GM21367 (cell line): ENCODE results near the gene MRPS34.

Experiments
- ATAC-seq: cut with Tn5 transposase; IDR thresholded peaks from one replicate; pipeline ENCODE4 v1.9.1; 2021; ENCODE audit not compliant: unreplicated experiment

Gene MRPS34

GRCh38 chr16:1771188-1771863, 1.6 kb downstream of the MRPS34 start, which contains the start of gene NME3:
NME3 (minus strand) TSS chr16:1771543; CDS start chr16:1771534, 9 bp downstream.
- no peak for ATAC-seq

DNA sequence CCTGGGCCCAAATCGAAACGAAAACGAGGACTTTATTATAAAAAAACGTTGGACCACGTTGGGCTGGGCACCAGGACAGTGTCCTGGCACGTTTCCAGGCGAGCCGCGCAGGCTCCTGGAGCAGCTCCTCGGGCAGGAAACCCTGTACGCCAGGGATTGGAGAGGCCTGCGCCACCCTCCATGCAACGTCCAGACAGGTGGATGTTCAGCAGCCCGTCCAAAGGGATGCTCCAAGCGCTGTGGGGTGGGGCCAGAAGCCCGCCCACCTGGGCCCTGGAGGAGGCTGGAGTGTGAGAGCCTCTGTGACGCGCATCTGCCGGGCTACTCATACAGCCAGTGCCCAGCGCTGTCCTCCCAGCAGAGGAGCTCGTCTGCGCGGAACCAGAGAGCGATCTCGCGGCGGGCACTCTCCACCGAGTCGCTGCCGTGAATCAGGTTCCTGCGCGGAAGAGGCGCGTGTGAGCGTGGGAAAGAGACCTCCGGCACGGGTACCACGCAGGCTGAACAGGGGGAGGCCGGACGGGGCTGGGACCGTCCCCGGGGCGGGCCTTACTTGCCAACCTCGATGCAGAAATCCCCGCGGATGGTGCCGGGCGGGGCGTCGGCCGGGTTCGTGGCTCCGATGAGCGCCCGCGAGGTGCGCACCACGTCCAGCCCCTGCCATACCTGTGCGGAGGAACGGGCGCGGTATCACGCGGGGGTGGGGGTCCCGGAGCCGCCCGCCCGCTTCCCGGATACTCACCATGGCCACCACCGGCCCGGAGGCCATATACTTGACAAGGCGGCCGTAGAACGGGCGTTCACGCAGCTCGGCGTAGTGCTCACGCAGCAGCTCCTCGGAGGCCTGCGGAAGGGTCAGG, 2.4 kb downstream of the MRPS34 start:
- no peak for ATAC-seq

DNA sequence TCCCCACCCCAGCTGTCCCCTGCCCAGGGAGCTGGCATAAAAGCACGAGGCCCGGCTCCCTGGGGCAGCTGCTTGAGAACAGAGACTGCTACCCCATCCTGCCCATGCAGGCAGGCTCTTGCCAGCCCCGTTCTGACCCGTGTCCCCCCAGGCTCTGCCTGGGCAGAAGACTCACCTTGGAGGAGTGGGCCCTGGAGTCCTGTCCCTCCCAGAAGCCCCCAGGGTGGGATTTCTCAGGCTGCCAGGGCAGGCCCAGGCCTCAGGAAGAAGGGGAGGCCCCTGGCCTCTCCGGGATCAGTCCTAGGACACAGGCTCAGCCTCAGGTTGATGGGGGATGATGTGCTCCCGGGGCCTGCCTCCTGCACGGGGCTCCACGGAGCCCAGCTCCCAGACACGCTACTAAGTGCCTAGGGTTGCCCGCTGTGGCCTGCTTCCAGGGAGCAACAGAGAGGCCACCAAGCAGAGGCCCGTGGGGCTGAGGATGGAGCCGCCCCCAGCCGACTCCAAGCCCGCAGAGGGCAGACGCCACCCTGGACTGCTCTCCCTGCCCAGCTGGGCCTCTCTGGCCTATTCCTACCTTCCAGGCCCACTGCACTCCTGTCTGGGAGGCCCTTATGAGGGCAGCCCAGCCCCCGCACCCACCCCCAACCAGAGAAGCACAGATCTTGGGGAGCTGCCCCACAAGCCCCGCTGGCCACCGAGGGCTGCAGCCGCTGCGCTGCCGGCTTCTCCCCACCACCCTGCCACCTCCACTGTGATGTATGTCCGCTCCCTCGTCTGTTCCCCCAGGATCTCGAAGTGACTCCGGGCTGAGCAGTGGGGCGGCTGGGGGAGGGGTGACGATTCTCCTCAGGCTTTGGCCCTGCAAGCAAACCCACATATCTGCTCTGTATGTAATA, 3.3 kb downstream of the MRPS34 start:
- no peak for ATAC-seq

GRCh38 chr16:1768767-1769401, 4.0 kb downstream of the MRPS34 start:
- no peak for ATAC-seq

DNA sequence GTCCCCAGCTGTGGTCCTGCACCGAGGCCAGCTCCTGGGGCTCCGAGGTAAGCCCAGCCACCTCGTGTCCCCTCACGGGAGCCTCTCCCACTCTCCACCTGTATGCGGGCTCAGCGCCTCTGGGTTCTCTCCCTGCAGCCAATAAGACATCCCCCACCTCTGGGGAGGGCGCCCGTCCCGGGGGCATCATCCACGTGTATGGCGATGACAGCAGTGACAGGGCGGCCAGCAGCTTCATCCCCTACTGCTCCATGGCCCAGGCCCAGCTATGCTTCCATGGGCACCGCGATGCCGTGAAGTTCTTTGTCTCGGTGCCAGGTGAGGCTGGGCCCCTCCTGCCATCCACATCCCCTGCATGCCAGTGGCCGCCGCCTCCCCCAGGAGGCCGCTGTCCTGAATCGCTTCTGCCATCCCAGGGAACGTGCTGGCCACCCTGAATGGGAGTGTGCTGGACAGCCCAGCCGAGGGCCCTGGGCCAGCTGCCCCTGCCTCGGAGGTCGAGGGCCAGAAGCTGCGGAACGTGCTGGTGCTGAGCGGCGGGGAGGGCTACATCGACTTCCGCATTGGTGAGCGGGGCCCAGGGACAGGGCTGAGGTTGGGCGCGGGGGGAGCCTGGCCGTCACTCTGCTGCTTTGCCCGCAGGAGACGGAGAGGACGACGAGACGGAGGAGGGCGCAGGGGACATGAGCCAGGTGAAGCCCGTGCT, 4.7 kb downstream of the MRPS34 start:
- no peak for ATAC-seq

DNA sequence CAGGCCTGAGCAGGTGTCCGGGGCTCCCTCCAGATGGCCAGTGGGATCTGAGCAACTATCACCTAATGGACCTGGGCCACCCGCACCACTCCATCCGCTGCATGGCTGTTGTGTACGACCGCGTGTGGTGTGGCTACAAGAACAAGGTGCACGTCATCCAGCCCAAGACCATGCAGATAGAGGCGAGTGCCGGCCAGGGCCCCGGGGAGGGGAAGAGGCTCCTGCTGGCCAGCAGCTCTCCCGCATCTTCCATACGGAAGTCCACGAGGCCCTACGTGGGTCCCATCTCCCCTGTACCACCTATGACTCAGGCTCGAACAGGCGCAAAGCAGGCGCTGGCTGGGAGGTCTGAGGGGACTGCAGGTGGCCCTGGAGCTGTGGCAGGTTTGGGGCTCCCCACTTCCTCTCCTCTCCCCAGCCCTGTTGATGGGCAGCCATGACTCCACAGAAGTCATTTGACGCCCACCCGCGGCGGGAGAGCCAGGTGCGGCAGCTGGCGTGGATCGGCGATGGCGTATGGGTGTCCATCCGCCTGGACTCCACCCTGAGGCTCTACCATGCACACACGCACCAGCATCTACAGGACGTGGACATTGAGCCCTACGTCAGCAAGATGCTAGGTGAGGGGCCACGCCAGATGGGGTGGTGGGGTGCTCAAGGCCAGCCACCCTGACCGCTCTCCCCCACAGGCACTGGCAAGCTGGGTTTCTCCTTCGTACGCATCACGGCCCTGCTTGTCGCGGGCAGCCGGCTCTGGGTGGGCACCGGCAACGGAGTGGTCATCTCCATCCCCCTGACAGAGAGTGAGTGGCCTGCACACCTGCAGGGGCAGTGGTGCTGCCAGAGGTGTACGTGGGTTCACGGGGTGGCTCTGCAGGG, 5.6 kb downstream of the MRPS34 start:
- ATAC-seq, result no peak

GRCh38 chr16:1766701-1767100, 6.2 kb downstream of the MRPS34 start:
- no peak for ATAC-seq

GRCh38 chr16:1766231-1766630, 6.7 kb downstream of the MRPS34 start:
- no peak for ATAC-seq

DNA sequence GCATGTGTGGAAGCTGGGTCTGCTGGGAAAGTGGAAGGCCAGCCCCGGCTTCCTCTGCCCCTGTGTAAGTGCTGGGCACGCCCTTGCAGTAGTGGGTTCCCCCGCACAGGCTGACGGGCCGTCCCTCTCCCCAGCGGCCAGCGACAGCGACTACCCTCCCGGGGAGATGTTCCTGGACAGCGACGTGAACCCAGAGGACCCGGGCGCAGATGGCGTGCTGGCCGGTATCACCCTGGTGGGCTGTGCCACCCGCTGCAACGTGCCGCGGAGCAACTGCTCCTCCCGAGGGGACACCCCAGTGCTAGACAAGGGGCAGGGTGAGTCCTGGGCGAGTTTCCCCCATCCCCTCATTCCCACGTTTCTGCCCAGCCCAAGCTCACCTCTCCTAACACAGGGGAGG, 7.1 kb downstream of the MRPS34 start:
- ATAC-seq, result no peak

GRCh38 chr16:1764971-1765370, 8.0 kb downstream of the MRPS34 start:
- ATAC-seq, result no peak

GRCh38 chr16:1763521-1764511, 9.1 kb downstream of the MRPS34 start:
- ATAC-seq, result no peak

DNA sequence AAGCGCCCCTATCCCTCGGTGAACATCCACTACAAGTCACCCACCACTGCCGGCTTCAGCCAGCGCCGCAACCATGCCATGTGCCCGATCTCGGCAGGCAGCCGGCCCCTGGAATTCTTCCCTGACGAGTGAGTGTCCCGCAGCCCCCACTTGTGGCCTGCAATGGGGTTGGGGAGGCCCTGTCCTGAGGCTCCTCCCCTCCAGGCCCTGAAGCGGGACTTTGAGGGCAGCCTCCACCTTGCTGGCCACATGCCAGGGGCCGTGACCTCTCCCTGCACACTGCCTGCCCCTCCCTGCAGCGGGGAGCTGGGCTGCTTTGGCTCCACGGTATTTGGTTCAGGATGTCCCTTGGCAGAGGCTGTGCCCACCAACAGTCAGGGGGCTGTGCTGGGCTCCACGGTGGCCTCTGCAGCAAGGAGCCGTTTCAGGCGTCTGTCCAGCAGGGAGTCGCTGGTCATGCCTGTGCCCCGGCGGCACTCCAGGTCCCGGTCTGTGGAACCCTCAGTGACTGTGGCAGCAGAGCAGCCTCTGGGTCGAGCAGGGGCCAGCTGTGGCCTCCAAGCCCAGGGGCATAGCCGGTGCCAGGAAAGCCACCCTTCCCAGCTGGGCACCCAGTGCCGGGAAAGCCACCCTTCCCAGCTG, 9.9 kb downstream of the MRPS34 start:
- no peak for ATAC-seq

DNA sequence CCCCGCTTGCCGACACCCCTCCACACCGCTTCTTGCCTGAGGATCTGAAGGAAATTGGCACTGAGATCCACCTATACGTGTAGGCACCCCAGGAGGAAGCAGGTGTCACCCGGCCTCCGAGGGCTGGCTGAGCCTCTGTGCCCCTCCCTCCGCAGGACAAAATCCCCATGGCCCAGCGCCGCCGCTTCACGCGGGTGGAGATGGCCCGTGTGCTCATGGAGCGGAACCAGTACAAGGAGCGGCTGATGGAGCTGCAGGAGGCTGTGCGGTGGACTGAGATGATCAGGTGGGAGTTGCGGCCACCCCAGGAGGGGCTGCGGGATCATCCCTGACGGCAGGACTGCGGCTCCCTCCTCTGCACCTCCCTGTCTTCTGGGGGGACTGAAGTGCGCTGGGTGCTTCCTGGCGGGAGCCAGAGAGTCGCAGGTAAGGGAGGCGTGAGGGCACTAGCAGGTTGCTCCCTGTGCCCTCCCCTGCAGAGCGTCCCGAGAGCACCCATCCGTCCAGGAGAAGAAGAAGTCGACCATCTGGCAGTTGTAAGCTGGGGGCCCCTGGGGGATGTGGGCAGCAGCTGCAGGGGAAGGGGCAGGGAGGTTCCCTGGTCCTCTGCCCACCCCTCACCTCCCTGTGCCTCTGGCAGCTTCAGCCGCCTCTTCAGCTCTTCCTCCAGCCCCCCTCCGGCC, 10.6 kb downstream of the MRPS34 start:
- ATAC-seq, result no peak

GRCh38 chr16:1761751-1762150, 11.2 kb downstream of the MRPS34 start:
- no peak for ATAC-seq

DNA sequence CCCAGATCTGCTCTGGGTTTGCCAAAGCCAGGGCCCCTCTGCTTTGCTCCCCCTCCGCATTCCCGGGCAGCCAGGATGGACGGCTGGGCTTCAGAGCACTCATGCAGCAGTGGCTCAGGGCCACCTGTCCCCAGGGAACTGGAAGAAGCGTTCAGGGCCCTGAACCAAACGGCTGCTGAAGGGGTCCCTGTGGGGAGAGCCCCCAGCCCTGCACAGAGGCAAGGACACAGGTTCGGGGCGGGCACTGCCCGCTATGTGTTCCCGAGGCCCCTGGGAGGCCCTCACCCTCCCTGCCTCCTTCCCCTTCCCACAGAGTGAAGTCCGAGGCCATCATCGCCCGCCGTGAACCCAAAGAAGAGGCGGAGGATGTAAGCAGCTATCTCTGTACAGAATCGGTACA, 12.0 kb downstream of the MRPS34 start:
- no peak for ATAC-seq

DNA sequence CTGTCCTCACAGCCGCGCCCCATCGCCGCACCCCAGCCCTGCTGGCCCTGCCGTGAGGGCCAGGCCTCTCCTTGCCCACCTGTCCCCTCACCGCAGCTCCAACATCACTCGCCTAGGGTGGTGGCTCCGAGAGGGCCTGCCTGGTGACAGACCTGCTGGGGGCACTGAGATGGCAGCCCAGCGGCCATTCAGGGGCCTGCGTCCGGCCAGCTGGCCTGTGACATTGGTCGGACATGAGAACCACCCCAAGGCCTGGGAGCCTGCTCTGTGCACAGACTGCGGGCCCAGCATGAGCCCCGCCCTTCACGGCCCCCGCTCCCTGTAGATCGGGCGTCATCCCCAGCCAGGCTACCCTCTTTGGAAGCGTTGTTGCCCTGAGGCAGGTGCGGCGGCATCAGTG, 13.4 kb downstream of the MRPS34 start:
- ATAC-seq, result no peak

- ATAC-seq, result no peak
These were observed 14.0 kb downstream of the MRPS34 start for GRCh38 chr16:1758923-1759322.
